ENCODE measurements around the gene FBXO22. TPM values are rescaled to one million over a fixed set of nuclear protein-coding genes. Genes with fewer than 3 reads are reported as not detected.

The FBXO22 gene
- total RNA-seq, 2 experiments from 2014 or later: 32.5 to 33.1 TPM

Other genes with a start within 250 kb of the FBXO22 start
- gene CSPG4, start 191.0 kb upstream of the FBXO22 start, total RNA-seq: not detected
- 10 to 100 TPM; 49.6 to 53.7 TPM for gene UBE2Q2, start 60.4 kb upstream of the FBXO22 start, total RNA-seq
- gene NRG4, start 108.5 kb downstream of the FBXO22 start, total RNA-seq: not detected
- not detected for gene TMEM266, start 156.1 kb downstream of the FBXO22 start, total RNA-seq

Measured in activated CD4-positive, alpha-beta memory T cell treated with anti-CD3 and anti-CD28 coated beads, Interleukin-2, amount 10 ng/mL, durations not matched to agents 7 days and 5 days (primary cell).